HG03558 (cell line): ENCODE measurements around the gene GOLGA6L9.
"Not testable (repeated sequence)": the region's sequence is repeated elsewhere in the genome, so short reads cannot be mapped to it uniquely, and the experiment has no call there.

Source experiments
- ATAC-seq: cut with Tn5 transposase; IDR thresholded peaks from one replicate; pipeline ENCODE4 v1.9.1; 2021; ENCODE audit warnings: moderate number of reproducible peaks; ENCODE audit not compliant: unreplicated experiment; ENCODE audit errors: extremely low read depth

The GOLGA6L9 gene

GRCh38 chr15:82429693-82430092, at the start of gene GOLGA6L9:
Gene GOLGA6L9 (plus strand): TSS chr15:82429816. CDS start chr15:82430080, 264 bp downstream.
- ATAC-seq, result not testable (repeated sequence)

- not testable (repeated sequence) for ATAC-seq
These were observed 48.2 kb upstream of the GOLGA6L9 start for GRCh38 chr15:82381330-82381955.

DNA sequence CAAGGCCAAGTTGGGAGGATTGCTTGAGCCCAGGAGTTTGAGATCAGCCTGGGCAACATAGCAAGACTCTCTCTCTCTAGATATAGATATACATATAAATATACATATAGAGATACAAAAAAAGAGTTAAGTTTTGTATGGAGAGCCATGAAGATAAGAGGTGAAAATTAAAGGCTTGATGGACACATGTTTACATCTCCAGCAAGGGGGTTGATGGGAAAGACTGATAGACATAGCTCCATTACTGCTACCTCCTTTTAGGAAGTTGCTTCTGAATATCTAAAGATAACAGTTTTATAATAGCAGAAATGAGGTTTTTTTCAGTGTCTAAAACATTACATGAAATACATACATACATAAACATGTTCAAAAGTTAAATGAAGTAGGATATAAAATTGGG, 42.4 kb upstream of the GOLGA6L9 start:
- ATAC-seq, result not testable (repeated sequence)

- ATAC-seq, result not testable (repeated sequence)
These were observed 39.5 kb upstream of the GOLGA6L9 start for GRCh38 chr15:82390152-82390551.

- not testable (repeated sequence) for ATAC-seq
These were observed 37.5 kb upstream of the GOLGA6L9 start for GRCh38 chr15:82392077-82392476.

DNA sequence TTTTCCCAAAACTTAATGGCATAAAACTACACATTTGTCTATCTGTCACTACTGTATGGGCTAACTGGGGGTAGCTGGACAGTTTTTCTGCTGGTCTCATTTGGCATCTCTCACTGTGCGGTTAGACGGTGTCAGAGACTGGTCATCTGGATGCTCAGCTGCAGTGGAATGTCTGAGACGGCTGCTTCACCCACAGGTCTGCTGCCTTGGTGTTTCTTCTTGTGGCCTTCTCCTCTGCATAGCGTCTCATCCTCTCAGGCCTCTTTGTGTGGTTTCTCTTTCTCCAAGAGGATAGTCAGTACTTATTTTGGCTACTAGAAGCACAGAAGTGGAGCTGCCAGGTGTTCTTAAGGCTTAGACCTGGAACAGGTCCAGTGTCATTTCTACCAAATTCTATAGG, 35.9 kb upstream of the GOLGA6L9 start:
- no peak for ATAC-seq

DNA sequence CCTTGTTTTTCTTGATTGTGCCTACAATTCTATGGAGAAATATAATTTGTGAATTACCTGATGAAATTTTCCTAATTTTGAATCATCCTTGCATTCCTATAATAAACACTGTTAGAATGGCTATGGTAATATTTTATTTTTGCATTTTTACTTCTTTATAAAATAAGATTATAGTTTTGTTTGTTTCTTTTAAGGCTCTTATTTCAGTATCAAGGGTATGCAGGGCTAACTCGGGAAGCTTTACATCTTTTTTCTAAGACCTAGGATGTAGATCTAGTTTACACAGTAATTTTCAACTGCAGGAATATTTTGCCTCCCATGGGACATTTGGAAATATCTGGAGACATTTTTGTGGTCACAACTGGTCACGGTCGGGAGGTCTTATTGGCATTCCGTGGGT, 33.8 kb upstream of the GOLGA6L9 start:
- not testable (repeated sequence) for ATAC-seq

DNA sequence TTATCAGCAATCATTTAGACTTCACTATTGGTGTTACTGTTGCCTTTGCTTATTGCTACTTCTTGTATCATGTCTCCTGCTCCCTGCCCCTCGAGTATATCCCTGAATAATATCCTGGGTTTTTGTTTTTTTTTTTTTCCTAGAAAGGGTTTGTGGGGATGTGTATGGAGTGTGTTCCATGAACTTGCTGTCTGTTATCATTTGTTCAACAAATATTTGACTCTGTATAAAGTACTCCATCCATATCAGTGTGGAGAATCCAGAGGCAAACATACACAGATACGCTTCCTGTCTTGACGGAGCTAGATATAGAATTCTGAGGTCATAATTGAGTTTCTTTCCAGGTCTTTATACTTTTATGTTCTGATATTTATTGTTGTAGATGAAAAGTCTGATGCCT, 31.8 kb upstream of the GOLGA6L9 start:
- ATAC-seq, result no peak

- ATAC-seq, result no peak
These were observed 30.8 kb upstream of the GOLGA6L9 start for GRCh38 chr15:82398785-82399184.

DNA sequence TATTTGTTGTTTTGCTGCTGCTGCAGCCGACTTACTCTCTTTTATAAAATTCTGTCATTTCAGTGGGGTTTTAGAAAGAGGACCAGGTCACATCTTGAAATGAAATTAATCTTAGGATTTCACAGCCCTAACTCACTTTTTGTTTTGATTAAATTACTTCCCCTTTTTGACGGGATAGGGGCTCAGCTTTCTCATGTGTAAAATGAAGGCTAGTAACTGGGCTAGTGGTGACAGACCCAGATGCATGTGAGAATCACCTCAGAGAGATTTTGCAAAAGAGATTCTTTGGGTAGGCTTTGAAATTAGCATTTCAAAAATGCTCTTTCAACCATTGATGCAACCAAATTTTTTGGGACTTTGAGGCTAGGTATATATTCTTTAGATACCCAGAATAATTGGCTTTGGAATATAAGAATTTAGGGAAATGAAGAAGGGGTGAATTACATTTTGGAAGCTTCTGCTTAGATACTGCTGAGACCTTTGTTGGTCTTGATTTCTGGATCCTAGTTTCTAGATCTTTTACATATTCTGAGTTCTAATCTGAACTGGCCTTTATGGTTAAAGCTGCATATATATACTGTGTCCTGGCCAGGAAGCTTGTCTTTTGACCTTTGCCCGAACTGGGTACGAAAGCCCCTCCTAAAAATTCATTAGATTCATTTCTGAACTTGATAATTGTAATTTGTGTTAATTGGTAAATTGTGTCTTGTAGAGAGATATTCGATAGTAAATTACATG, 30.1 kb upstream of the GOLGA6L9 start:
- not testable (repeated sequence) for ATAC-seq

GRCh38 chr15:82401918-82402317, 27.7 kb upstream of the GOLGA6L9 start:
- ATAC-seq, result not testable (repeated sequence)

DNA sequence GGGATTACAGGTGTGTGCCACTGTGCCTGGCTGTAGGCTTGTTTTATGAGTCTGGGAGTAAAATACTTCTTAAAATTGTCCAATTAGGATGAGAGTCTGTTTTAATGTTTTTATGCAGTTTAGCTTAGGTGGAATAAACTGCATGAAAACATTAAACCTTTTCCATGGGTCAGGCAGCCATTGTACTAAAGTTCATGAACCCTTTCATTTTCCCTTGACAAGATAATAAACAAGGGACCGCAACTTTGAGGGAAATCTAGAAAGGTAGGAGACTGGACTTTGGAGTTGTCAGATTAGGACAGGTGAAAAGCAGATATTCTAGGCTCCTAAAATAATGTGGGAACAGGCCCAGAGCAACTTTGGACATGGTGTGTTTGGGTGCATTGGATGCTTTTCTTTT, 27.3 kb upstream of the GOLGA6L9 start:
- ATAC-seq, result not testable (repeated sequence)

DNA sequence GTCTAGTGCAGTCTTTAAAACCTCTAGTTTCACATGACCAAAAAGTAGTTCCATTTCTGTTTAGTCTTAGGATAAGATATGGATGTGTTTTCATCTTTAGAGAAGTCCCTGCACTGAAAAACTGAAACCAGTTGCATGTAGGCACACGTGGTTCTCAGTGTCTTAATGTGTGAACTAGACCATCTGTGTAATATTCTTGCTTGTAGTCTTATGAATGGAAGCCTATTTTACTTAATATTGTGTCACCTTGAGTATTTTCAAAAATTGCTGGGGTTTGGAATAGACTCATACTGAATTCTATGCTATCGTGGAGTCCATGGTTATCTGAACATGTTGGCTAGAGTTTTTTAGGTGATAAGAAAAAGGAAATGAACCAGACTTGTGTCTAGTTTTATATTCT, 23.4 kb upstream of the GOLGA6L9 start:
- not testable (repeated sequence) for ATAC-seq

- not testable (repeated sequence) for ATAC-seq
These were observed 19.3 kb upstream of the GOLGA6L9 start for GRCh38 chr15:82410306-82410705.

DNA sequence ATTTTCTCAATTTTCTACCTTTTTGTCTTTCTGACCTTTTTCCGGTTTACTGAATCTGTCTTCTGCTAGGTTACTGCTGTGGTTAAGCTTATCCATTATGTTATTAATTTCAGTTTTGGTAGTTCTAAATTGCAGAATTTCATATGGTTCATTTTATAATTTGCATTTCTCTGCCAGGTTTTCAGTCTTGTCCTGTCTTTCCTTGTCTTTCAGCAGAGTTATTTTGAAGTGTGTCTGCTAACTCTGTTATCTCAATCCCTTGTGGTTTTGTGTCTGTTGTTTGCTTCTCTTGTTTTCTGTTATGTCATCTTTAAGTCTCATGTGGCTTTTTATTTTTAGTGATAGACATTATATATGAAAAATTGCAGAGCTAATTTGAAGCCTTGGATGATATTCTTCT, 18.0 kb upstream of the GOLGA6L9 start:
- ATAC-seq, result not testable (repeated sequence)

- not testable (repeated sequence) for ATAC-seq
These were observed 15.0 kb upstream of the GOLGA6L9 start for GRCh38 chr15:82414525-82415191.

DNA sequence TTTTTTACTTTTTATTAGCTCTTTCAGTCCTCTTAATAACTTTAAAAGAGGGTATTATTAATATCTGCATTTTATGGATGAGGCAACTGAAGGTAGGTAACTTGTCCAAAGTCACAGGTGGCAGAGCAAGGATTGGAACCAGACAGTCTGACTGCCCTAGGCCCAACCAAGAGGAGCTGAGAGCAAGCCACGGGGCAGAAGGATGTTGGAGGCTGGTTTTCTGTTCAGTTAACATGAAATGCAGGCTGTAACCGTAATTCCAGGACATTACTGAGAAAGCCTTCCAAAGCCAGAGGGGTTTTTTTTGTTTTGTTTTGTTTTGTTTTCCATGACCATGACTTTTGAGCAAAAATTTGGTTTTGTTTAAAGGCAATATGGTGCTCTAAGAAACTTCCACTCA, 9.1 kb upstream of the GOLGA6L9 start:
- not testable (repeated sequence) for ATAC-seq

- ATAC-seq, result not testable (repeated sequence)
These were observed 8.7 kb upstream of the GOLGA6L9 start for GRCh38 chr15:82420966-82421365.

- not testable (repeated sequence) for ATAC-seq
These were observed 2.5 kb upstream of the GOLGA6L9 start for GRCh38 chr15:82427117-82427516.

- ATAC-seq, result not testable (repeated sequence)
These were observed 15.8 kb downstream of the GOLGA6L9 start for GRCh38 chr15:82445420-82445819.

GRCh38 chr15:82457336-82457735, 27.7 kb downstream of the GOLGA6L9 start:
- ATAC-seq, result not testable (repeated sequence)
